Mammary epithelial cell (primary cell): Measurements from ENCODE around the gene ROR1.

Experiments
- CTCF ChIP-seq, 2 donors: IDR thresholded peaks in 1 of 2; conservative IDR thresholded peaks in 1 of 2; 2 replicates each; pipeline ENCODE4 v1.5.1; 2011 to 2012; ENCODE audit warnings: inconsistent platforms in 2 of 2, low read length in 2 of 2, mild to moderate bottlenecking in 2 of 2, control low read depth in 1 of 2, low read depth in 1 of 2; ENCODE audit not compliant: insufficient read depth in 1 of 2; ENCODE audit errors: extremely low read depth in 1 of 2
- EZH2 ChIP-seq: IDR thresholded peaks from 2 replicates; pipeline ENCODE4 v1.6.1; 2012; ENCODE audit warnings: low read length, inconsistent platforms, borderline replicate concordance

GRCh38 chr1:64080941-64081562, 307.2 kb downstream of the ROR1 start:
- TF ChIP-seq CTCF (conservative IDR thresholded peaks at IDR 0.05 in 1 of 2, IDR thresholded peaks at IDR 0.05 in 1 of 2; ENCODE audit: extremely low read depth in 1 of 2, insufficient read depth in 1 of 2, low read depth in 1 of 2, low read length in 2 of 2) (no peak), EZH2 (no peak)
